Islet precursor cell (in vitro differentiated cells): ENCODE measurements around the gene BACH2.
"Not testable (repeated sequence)": the region's sequence is repeated elsewhere in the genome, so short reads cannot be mapped to it uniquely, and the experiment has no call there.

ENCODE experiments used
- DNase-seq: peaks from one replicate; pipeline ENCODE4 v3.0.0-alpha.2; 2018

BACH2 gene

DNA sequence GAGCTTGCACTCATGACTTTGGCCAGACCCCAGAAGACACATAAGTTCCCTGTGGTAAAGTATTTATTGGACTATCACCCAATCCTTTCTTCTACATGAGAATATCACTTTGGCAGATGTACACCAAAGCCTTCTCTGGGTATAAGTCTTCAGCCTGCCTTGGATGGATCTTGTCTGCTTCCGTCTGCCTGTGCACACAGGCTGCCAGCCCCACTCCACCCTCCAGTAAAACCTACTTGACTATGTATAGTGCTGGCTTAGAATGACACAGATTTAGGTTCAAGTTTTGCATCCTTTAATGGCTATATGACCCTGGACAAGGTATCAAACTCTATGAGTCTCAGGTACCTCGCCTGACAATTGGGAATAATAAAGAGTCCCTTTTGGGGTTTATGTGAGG lies 63.4 kb downstream of the BACH2 start:
- DNase-seq, result no peak

DNA sequence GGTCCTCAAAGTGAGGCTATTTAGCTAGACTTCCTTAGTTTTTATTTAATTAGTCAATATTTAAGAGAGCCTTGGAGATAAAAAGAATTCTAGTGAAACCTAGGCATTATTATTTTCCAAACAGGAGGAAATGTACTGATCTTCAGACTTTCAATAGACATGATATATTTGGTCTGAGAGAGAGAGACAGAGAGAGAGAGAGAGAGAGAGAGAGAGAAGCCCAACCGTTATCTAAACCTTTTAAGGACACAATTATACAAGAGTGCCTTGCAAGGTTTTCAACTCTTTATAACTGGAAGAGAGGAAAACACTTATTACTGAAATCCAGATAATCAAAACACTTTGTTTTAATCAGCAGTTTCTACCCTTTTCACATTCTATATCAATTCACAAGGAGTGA lies 64.8 kb downstream of the BACH2 start:
- DNase-seq, result no peak

GRCh38 chr6:90231308-90231707 lies 65.3 kb downstream of the BACH2 start:
- DNase-seq, result no peak

DNA sequence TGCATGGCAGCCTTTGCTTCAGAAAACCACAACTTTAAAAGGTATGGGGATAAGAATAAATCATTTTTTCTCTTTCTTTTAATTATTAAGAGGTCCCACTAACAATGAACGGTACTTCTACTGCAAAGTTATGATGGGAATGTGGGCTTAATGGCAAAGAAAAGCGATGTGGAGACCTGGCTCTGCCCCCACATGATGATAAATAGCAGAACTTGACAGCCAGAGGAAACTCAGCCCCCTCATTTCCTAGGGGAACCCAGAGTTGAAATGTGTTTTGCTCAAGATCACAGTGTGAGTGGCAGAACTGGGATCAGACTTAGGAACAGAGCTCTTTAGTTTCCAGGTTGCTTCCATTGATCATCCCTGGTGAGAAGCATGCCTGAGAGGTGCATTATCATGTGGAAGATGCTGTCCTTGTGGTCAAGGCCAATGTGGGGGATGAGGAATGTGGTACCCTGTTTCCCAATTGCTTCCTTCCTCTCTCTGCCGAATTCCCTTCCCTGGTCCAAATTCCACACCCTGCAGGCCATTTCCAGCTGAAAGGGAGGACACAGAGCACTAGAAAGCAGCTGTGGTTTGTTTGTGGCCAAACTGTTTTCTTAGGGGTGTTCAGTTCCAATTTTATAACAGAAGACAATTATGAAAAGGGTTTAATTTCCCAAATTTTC lies 66.0 kb downstream of the BACH2 start:
- DNase-seq, result no peak

DNA sequence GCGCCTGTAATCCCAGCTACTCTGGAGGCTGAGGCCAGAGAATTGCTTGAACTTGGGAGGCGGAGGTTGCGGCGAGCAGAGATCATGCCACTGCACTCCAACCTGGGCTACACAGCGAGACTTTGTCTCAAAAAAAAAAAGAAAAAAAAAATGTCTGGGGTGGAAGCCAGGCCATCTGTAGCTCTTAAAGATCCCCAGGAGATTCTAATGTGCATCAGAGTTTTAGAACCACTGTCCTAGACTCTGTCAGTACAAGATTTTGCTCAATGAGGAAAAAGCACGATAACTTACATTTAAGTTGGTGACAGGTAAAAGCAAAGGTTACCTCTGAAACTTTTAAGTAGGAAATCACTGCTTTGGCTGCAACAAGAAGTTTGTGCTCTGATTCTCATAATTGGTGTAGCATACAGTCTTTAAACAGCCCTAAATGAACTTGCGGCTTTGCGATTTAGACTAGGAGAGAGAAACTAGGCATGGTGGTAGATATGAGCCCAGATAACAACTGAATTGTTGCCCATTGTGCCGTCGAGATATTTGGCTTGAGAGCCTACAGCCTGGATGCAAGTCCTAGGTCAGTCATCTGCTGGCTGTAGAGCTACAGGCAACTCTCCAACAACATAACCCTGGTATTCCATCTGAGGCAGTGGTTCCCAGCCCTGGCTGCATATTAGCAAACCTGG lies 67.2 kb downstream of the BACH2 start:
- no peak for DNase-seq

GRCh38 chr6:90227673-90228072 lies 69.0 kb downstream of the BACH2 start:
- DNase-seq, result no peak

- peak; percentile 86 for DNase-seq
Measured at GRCh38 chr6:90227213-90227612, 69.4 kb downstream of the BACH2 start.

DNA sequence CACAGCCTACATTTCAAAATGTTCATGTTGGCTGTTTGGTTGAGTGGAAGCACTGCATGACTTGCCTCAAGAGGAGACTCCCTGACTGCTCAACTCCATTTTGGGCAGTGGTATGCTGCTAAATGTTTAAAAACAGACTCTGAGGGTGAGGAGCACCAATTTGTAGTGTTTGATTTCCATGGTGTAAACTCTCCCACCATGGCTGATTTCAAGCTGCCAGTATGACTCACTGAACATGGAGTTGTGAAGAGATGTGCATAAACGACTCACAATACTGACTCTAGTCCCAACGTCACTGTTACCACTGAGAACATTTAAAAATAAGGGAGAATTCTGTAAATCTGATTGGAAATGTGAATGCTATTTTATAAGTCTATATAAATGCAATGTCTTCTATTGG lies 70.4 kb downstream of the BACH2 start:
- DNase-seq, result no peak

- no peak for DNase-seq
Measured at GRCh38 chr6:90224196-90224595, 72.4 kb downstream of the BACH2 start.

- peak; percentile 87 for DNase-seq
Measured at GRCh38 chr6:90222724-90223198, 73.9 kb downstream of the BACH2 start.

DNA sequence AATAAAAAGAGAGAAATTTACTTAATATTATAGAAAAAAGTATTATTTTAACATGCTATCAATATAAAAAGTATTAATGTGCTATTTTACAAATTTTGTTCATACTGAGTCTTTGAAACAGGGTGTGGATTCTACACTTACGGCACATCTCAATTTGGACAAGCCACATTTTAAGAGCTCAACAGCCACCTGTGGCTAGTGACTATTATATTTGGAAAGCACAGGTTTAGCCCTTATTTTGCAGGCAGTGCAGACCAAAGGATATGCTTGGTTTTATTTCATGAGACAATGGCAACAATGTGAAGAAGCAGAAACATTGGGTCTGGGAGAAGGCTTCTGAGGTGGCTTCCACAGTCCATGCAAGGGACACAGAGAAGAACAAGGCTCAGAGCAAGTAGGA lies 74.6 kb downstream of the BACH2 start:
- no peak for DNase-seq

DNA sequence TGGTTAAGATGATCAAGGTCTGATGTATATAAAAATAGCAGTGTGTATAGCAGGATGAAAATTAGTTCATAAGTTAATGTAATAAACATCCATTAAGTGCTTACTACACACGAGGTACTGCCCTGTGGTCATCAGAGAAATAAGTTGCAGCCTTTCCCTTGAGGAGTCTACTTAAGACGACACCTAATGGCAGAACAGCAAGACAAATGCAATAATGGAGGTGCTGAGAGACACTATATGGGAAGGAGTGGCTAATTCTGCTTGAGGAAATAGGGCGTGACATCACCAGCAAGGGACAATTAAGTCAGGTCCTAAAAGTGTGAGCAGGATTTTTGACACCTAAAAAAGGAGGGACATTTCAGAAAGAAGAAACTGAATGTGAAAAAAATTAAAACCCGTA lies 75.2 kb downstream of the BACH2 start:
- no peak for DNase-seq

GRCh38 chr6:90220273-90220672 lies 76.4 kb downstream of the BACH2 start:
- DNase-seq, result no peak

DNA sequence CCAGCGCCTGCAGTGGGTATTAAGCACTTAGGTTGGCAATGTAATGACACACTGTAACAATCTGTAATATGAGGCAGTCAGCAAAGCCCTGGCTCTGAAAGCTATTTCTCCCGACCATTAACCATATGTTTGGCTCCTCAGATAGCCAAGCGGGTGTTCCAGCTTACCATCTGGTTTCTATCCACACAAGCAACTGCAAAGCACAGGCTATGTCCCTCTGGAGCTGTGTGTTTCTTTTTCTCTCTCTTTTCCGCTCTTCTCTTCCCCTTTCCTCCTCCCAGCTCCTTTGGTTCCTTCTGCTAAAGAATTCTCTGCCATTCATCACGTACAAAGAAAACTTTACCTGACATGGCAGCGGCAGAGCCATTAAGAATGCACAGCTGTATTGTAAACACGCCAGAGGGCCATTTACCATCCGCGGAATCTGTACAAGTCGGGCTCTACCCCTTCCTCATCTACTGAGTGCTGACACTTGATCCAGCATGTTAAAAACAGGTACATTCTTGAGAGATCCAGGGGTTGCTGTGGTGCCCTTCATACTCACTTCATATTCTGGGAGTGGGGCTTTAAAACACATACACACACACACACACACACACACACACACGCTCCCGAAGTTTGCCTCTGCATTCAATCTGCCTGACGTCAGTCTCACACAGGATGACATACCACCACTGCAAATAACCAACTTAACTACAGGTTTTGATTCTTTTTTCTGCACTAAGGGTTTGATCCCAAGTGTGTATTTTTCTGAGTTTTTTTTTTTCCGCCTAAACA lies 77.2 kb downstream of the BACH2 start:
- DNase-seq, result peak; percentile 90

- DNase-seq, result no peak
Measured at GRCh38 chr6:90218959-90219208, 77.8 kb downstream of the BACH2 start.

DNA sequence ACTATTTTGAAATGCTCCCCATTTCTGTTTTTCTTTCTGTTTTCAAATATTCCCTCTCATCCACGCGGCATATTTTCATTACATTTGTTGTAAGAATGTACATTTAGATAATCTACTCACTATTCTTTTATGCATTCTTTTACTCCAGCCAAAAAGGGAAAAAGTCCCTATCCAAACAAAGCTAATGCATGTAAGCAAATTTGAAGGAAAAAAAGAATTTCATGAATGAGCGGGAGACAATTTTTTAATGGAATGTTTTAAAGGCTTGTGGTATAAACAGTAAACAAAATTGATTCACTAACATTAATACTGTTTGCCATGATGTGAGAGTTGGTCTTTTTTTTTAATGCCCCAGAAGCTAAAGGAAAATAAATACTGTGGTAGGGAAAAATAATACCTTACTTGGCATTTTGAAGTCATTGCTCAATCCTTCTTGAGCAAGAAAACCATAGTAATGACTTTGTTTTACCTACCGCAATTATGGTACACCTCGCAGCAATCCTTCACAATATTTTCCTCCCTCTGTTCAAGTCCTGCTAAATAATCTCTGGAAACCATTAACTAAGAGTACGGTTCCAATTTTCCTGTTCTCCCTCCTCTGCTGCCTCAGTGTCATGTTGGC lies 79.0 kb downstream of the BACH2 start:
- no peak for DNase-seq

GRCh38 chr6:90216072-90216977 lies 80.3 kb downstream of the BACH2 start:
- peak; percentile 90 for DNase-seq

DNA sequence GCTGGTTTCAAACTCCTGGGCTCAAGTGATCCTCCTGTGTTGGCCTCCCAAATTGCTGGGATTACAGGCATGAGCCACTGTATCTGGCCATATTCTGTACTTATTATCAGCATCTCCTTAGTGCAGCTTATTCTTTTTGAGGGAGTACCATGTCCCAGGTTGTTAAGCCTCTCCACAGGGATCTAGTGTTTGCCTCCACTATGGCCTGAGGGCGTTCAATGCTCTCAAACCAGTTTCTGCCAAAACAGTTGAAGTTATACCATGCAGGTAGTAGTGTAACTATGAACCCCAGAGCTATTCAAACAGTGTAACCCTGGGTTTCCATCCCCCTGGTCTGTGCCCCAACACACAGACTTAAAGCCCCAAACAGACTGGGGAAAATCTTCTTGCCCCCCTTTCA lies 81.7 kb downstream of the BACH2 start:
- DNase-seq, result no peak

DNA sequence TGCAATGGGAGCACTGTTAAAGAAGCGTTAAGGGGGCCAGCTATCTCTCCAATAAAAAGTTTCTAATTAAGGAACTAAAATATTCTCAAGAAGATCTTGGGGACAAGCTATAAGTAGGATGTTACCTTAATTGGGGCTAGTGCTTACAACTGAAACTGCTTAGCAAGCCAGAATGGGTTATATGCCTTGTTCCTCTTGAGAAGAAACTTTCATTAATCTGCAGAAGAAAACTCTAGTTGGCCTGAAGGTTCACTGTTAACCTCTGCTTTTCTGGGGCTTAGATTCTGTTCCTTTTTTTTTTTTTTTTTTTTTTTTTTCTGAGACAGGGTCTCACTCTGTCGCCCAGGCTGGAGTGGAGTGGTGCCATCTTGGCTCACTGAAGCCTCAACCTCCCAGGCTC lies 82.2 kb downstream of the BACH2 start:
- DNase-seq, result no peak

DNA sequence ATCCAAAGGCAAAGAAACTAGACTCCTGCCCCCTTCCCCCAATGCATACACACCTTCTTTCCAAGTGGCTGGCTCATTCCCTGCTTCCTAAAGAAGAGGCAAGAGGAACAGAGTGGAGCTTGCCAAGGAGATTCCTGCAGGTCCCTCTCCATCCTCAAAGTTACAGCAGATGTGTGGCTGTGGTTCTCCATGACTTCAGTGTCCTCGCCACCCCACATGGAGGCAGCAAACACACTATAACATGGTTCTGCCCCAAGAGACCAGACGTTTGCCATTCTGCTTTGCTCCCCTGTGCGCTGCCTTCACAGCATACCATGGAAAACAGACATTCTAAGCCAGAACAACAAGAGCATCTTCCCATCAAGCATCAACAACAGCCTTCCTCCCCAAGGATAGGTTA lies 84.4 kb downstream of the BACH2 start:
- no peak for DNase-seq

GRCh38 chr6:90209527-90209926 lies 87.1 kb downstream of the BACH2 start:
- DNase-seq, result no peak

GRCh38 chr6:90208690-90209089 lies 88.0 kb downstream of the BACH2 start:
- not testable (repeated sequence) for DNase-seq
